Measurements from ENCODE around the gene CUBN.

Gene CUBN

DNA sequence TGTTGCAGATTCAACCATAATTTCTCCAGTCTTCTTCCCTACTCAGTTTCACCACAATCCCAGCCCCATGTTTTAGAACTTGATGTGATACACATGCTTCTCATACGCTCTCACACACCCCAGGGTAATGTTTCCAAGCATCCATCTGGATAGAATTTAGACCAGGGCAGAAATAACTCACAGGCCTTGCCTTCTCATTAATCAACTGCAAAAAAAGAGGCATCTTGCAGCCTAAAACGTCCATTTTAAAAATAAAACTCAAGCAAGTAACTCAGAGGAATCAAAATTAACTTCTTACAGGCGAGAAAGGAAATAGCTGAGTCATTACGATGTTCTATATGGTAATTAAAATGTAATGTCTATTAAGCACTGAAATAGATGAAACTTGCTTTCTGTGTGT, 185.2 kb downstream of the CUBN start:
- DNase-seq = no peak

- DNase-seq = no peak
Observed at GRCh38 chr10:16943295-16944285, 186.0 kb downstream of the CUBN start.

- no peak for DNase-seq
Observed at GRCh38 chr10:16942381-16943078, 187.1 kb downstream of the CUBN start.

DNA sequence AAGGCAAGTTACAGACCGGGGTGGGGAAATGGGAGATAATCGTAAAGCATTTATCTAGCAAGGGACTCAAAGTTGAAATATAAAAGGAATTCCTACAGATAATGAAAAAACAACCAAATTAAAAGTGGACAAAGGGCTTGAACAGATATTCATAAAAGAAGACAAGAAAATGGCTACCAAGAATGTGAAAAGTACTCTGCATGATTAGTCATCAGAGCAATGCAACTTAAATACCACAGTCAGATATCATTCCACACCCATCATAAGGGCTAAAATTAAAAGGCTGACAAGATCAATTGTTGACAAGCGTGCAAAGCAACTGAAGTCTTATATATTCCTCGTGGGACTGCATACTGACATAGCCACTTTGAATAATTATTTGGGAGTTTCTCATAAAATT, 187.7 kb downstream of the CUBN start:
- no peak for DNase-seq

GRCh38 chr10:16941067-16941466, 188.5 kb downstream of the CUBN start:
- no peak for DNase-seq

- DNase-seq = no peak
Observed at GRCh38 chr10:16938952-16939351, 190.7 kb downstream of the CUBN start.

DNA sequence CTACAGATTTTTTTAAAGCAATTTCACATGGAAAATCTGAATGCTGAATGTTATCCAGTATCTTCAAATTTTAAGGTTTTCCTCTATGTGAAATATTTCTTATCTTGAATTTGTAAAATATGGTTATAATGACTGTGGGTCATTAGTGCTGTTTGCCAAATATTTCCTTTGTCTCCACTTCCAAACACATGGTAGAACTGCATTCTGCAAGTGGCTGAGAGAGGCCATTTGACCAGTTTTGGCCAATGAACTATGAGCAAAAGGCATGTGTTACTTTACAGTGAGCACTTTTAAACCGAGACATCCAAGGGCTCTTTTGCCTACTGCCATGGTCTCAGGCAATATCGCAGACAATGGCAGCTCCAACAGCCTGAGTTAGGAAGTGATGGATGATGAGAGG, 195.2 kb downstream of the CUBN start:
- no peak for DNase-seq

- DNase-seq = no peak
Observed at GRCh38 chr10:16933783-16934182, 195.8 kb downstream of the CUBN start.

DNA sequence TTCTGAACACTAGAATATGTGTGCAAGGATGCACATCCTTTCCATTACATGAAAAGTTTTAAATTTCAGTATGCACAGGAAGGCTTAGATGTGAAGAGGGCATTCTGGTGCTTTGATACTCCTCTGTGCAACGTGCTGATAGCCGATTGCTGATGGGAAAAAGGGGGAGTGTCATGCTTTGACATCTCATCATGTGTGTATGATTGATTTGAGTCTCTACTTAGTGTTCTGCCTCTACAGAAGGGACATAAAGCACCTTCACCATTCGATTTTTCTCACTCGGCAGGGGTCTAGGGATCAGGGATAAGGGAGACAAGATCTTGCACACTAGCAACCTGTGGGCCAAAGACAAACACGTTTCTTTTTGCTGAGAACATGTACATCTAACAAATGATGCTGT, 197.7 kb downstream of the CUBN start:
- no peak for DNase-seq

DNA sequence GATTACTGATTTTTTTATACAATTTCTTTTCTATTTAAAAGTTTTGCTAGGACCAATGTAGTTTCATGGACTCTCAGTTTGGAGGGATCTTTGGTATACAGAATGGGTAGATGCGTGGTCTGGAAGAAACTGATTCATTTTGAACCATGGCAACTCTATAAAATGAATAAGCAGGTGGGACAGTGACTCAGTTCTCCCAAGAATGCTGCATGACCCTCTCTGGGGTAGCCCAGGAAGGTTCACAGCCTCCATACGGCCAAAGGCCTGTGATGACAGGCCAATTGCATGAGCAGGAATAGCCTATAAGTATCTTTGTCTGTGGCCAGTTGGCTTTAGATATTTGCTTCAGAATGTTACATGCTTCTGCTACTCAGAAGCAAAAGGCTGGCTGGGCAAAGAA, 199.1 kb downstream of the CUBN start:
- DNase-seq = no peak

DNA sequence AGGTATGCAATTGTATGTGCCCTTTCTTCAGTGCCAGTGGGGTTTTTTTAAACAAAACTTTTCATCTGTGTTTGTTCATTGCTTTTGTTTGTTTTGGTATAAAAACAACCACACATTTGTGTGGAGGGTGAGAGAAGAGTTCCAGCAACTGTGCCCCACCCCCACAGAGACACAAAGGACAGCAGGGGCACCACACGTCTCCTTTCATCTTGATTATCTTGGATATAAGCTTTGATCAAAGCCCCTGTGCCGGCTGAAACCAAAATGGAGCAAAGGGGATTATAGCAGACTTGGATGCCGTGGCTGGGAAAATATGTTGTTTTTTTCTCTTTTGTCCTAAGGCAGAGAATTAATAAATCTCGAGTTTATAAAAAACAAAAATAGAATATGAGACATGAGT, 200.5 kb downstream of the CUBN start:
- DNase-seq = no peak

DNA sequence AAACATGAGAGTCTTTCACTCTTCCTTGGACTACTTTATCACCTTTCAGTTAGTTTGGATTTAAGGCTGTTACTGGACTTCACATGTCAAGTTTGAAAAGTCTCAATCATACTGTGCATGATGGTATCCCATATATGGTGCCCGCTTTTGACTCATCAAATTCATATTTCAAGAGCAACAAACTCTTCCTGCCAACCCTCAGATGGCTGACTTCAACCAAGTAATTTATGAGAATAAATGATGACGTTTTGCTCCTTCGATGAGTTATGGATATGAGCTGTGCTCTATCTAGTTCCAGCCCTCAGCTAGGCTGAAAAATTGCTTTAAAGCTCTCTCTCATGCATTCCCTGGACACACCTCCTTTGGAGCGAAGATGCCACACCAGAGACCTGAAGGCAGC, 202.1 kb downstream of the CUBN start:
- DNase-seq = no peak

DNA sequence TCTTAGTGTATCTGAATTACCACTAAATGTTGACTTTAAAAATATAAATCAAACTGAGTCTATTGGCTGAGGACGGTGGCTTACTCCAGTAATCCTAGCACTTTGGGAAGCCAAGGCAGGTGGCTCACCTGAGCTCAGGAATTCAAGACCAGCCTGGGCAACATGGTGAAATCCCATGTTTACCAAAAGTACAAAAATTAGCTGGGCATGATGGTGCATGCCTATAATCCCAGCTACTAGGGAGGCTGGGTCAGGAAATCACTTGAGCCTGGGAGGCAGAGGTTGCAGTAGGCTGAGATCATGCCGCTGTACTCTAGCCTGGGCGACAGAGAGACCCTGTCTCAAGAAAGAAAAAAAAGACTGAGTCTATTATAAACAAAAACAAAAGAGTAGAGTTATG, 205.9 kb downstream of the CUBN start:
- DNase-seq = no peak

DNA sequence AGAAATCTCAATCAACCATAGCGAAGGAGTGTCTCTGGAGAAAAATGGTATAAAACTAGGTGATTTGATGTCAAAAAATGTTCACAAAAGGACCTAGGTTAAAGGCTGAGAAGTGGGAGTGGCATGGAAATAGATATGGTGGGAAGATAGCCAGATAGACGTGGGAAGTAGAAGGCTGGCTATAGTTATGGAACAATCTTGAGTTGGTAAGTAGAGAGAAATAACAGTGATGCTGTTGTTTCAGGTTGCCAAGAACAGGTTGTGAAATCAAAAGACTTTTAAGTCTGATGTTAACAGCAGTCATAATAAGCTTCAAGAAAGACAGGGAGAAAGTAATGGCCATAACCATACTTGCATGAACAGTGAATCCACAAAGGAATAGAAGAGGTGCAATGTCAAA, 206.3 kb downstream of the CUBN start:
- no peak for DNase-seq

GRCh38 chr10:16919121-16919982, 210.3 kb downstream of the CUBN start:
- no peak for DNase-seq

DNA sequence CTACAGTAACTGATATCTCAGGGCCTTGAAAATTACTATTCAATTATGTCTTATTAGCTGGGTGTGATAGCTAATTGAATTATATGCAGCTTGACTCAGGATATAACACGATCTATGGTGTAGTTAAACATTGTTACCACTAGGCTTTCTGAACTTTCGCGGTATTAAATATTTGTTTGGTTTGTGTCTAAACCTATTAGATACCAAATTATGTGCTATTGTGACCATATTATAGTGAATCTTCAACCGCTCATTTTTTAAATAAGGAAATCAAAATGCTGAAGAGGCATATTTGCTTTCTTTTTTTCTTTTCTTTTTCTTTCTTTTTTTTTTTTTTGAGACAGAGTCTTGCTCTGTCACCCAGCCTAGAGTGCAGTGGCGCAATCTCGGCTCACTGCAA, 213.1 kb downstream of the CUBN start:
- no peak for DNase-seq

DNA sequence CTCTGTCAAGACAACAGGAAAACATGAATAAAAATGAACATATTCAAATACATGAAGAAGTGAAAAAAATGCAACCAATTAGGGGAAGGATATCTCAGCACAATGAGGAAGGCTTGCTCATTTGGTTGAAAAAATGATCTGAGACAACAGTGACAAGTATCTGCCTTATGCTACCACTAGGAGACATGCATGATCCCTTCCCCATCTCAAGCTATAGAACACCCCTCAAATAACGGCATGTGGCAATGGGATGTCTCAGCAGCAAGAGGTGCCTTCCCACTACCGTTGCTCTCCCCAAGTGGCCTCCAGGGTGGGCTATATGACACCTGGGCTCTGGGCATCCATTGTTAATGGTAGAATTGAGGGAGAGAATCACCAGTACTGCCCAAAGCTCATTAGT, 214.3 kb downstream of the CUBN start:
- DNase-seq = no peak

GRCh38 chr10:16913266-16913665, 216.3 kb downstream of the CUBN start:
- DNase-seq = no peak

GRCh38 chr10:16910793-16911164, 218.8 kb downstream of the CUBN start:
- DNase-seq = no peak

- no peak for DNase-seq
Observed at GRCh38 chr10:16909961-16910792, 219.4 kb downstream of the CUBN start.

DNA sequence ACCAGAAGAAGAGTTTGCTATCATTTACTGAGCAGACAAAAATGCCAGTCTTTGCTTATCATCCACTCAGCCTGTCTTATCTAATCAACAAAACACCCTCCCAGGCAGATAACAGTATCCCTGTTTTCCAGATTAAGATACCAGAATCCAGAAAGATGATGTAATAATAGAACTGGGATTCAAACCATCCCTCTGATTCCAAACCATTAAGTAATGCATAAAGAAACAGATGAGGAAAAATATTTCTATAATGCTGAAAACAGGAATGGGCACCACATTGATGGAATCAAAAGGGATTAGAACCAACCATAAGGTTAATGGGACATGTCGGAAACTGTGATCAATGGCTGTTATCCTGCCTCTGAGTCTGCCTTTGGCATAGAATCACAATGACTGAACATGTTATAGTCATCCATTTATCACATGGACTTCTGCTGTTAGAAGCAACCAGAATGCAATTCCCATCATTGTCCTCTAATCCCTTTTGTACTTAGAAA, 220.3 kb downstream of the CUBN start:
- DNase-seq = no peak

DNA sequence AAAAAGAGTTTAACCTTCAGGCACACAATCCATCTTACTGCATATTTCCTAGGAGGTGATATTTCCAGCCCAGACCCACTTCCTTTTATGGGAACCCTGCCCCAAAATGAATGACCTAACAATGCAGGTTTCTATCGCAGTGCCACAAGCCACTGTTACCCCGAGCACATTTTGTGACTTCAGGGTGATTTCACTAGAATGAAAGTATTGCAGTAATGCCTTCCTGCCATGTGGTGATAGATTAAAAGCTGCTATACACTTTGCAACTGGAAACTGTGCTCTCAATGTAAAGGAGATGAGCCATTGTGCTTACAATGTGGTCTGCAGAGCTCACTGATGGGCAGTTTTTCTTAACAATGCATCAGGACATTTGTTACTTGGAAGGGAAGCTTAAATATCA, 221.9 kb downstream of the CUBN start:
- DNase-seq = no peak

Measured in islet precursor cell (in vitro differentiated cells).